Left renal pelvis (tissue), 4 donors: ENCODE measurements around the gene LMAN1L. TPM values are rescaled to one million over a fixed set of nuclear protein-coding genes. Genes with fewer than 3 reads are reported as not detected.
A peak's percentile ranks its signal among the peaks of the same experiment; 100 is the strongest.
"Not testable (repeated sequence)": the region's sequence is repeated elsewhere in the genome, so short reads cannot be mapped to it uniquely, and the experiment has no call there.

Experiments used
- DNase-seq, 4 donors: peaks; one replicate each; pipeline ENCODE4 v3.0.0-alpha.2; 2013; ENCODE audit warnings: low read depth in 4 of 4, low spot score in 3 of 4
- polyA plus RNA-seq, 4 donors: library from polyadenylated mRNA; unstranded; fragments of 120-200 nt; gene quantifications; one replicate each; pipeline ENCODE4 v1.2.1, GENCODE V29; 2013; ENCODE audit not compliant: insufficient read length in 4 of 4

LMAN1L gene
- polyA plus RNA-seq, 4 donors: not detected

- peak in 3 of 4 donors; percentile 52 to 59 (median 54) for DNase-seq
Observed at GRCh38 chr15:74781431-74782258, 31.0 kb upstream of the LMAN1L start, which contains the start of gene CSK. TSS of gene CSK (plus strand) at chr15:74782080. CDS start at chr15:74798298, 16,218 bp downstream.

- no peak for DNase-seq
Observed at GRCh38 chr15:74782259-74783071, 30.2 kb upstream of the LMAN1L start.

- DNase-seq: no peak
Observed at GRCh38 chr15:74783072-74783807, 29.4 kb upstream of the LMAN1L start.

GRCh38 chr15:74783808-74784175 lies 28.8 kb upstream of the LMAN1L start:
- DNase-seq: no peak

GRCh38 chr15:74784426-74785193 lies 28.0 kb upstream of the LMAN1L start:
- no peak for DNase-seq

- no peak for DNase-seq
Observed at GRCh38 chr15:74785194-74786032, 27.2 kb upstream of the LMAN1L start.

GRCh38 chr15:74786081-74786480 lies 26.6 kb upstream of the LMAN1L start:
- DNase-seq: not testable (repeated sequence)

GRCh38 chr15:74786551-74787165 lies 26.0 kb upstream of the LMAN1L start:
- DNase-seq: no peak

- no peak for DNase-seq
Observed at GRCh38 chr15:74787251-74788041, 25.2 kb upstream of the LMAN1L start.

- no peak for DNase-seq
Observed at GRCh38 chr15:74788042-74788682, 24.5 kb upstream of the LMAN1L start.

- DNase-seq: no peak
Observed at GRCh38 chr15:74788683-74789151, 23.9 kb upstream of the LMAN1L start.

GRCh38 chr15:74789171-74789631 lies 23.4 kb upstream of the LMAN1L start:
- DNase-seq: no peak

GRCh38 chr15:74789741-74790079 lies 22.9 kb upstream of the LMAN1L start:
- DNase-seq: no peak

GRCh38 chr15:74790080-74790916 lies 22.3 kb upstream of the LMAN1L start:
- DNase-seq: no peak

- DNase-seq: no peak
Observed at GRCh38 chr15:74791007-74791406, 21.6 kb upstream of the LMAN1L start.

GRCh38 chr15:74791667-74792066 lies 21.0 kb upstream of the LMAN1L start:
- no peak for DNase-seq
